OCI-LY7 (cell line): ENCODE measurements around the gene BDKRB1. TPM values are rescaled to one million over a fixed set of nuclear protein-coding genes. Genes with fewer than 3 reads are reported as not detected.

ENCODE experiments used
- BruUV-seq: library from RNA; stranded (reverse); fragments of 400-500 nt; replicated peaks from 2 replicates; lab custom pipeline; 2021; lab: Mats Ljungman, UMichigan
- CTCF ChIA-PET: fragments of 300-600 bp; sonication (Branson Sonifier 250); formaldehyde crosslinking; loops from one replicate; lab custom pipeline; 2022; ENCODE audit warnings: antibody characterized with exemption; ENCODE audit not compliant: unreplicated experiment; lab: Charles Lee
- POLR2A ChIA-PET: fragments of 300-600 bp; sonication (Branson Sonifier 250); formaldehyde crosslinking; loops from one replicate; lab custom pipeline; 2022; ENCODE audit warnings: antibody characterized with exemption; lab: Charles Lee
- DNase-seq: peaks from one replicate; pipeline ENCODE4 v3.0.0-alpha.2; 2015; ENCODE audit warnings: low spot score
- H2AFZ ChIP-seq: fragments of 200-600 bp; sonication (generic), shearing (Covaris generic); 2 replicates; pipeline ENCODE4 v1.6.1; 2014; ENCODE audit warnings: mild to moderate bottlenecking, antibody characterized with exemption, low read length, moderate library complexity
- H3K27ac ChIP-seq: fragments of 200-600 bp; sonication (generic); 2 replicates; pipeline ENCODE4 v1.5.1; 2014; ENCODE audit warnings: mixed run types, low read depth, mild to moderate bottlenecking, moderate library complexity, low read length, inconsistent platforms; ENCODE audit not compliant: poor library complexity, severe bottlenecking
- H3K36me3 ChIP-seq: fragments of 200-600 bp; sonication (generic); 2 replicates; pipeline ENCODE4 v1.6.1; 2014; ENCODE audit warnings: mild to moderate bottlenecking, antibody characterized with exemption, low read length, moderate library complexity, mixed read lengths; ENCODE audit not compliant: insufficient read depth
- H3K4me1 ChIP-seq: fragments of 200-600 bp; sonication (generic); 2 replicates; pipeline ENCODE4 v1.5.1; 2014; ENCODE audit warnings: mild to moderate bottlenecking, low read length; ENCODE audit not compliant: insufficient read depth, poor library complexity, severe bottlenecking
- H3K4me2 ChIP-seq: fragments of 200-600 bp; sonication (generic); 2 replicates; pipeline ENCODE4 v1.6.1; 2014; ENCODE audit warnings: mild to moderate bottlenecking, low read length
- H3K4me3 ChIP-seq: fragments of 200-600 bp; sonication (generic); 2 replicates; pipeline ENCODE4 v1.5.1; 2014; ENCODE audit warnings: mild to moderate bottlenecking, low read depth, low read length; ENCODE audit not compliant: poor library complexity, severe bottlenecking
- H3K79me2 ChIP-seq: fragments of 200-600 bp; sonication (generic); 2 replicates; pipeline ENCODE4 v1.6.1; 2016; ENCODE audit warnings: low read depth, mild to moderate bottlenecking, low read length, moderate library complexity, mixed read lengths; ENCODE audit not compliant: insufficient read depth
- H3K9me2 ChIP-seq: fragments of 200-600 bp; sonication (generic); 2 replicates; pipeline ENCODE4 v1.6.1; 2016; ENCODE audit warnings: mild to moderate bottlenecking, low read length, mixed read lengths; ENCODE audit not compliant: insufficient read depth
- H3K9me3 ChIP-seq: fragments of 200-600 bp; sonication (generic); 2 replicates; pipeline ENCODE4 v1.6.1; 2014; ENCODE audit warnings: mild to moderate bottlenecking, mixed run types, low read length, mixed read lengths
- H4K20me1 ChIP-seq: fragments of 200-600 bp; sonication (generic); 2 replicates; pipeline ENCODE4 v1.6.1; 2014; ENCODE audit warnings: mild to moderate bottlenecking, antibody characterized with exemption, low read length, moderate library complexity, mixed read lengths; ENCODE audit not compliant: insufficient read depth
- CTCF ChIP-seq: fragments of 200-600 bp; sonication (generic); conservative IDR thresholded peaks from 2 replicates; pipeline ENCODE4 v1.5.1; 2014; ENCODE audit warnings: mild to moderate bottlenecking, antibody characterized with exemption, low read length, moderate library complexity, mixed read lengths
- EZH2phosphoT487 ChIP-seq: fragments of 200-600 bp; sonication (generic); IDR thresholded peaks from 2 replicates; pipeline ENCODE4 v1.6.1; 2018; ENCODE audit warnings: low read depth, borderline replicate concordance, mild to moderate bottlenecking, mixed run types, antibody characterized with exemption, low read length, moderate library complexity, mixed read lengths
- intact Hi-C: fragments of 100-400 bp; cut with micrococcal nuclease; formaldehyde crosslinking; loops from one replicate; pipeline ENCODE4 v1.10.0; 2022; ENCODE audit not compliant: unreplicated experiment
- total RNA-seq, 2 experiments: library from RNA; depleted of rRNA in 1 of 2; stranded (reverse); fragments of >200 nt in 1 of 2; shearing (Covaris generic) in 1 of 2; gene quantifications; 2 replicates each; pipeline ENCODE4 v1.2.3, GENCODE V29; 2014 to 2022

The BDKRB1 gene
- total RNA-seq, 2 experiments from 2014 or later: not detected

- H3K36me3 ChIP-seq: no peaks in the 10 kb centered on the region
- no peaks in the 10 kb centered on the region for H3K9me2 ChIP-seq
- TF ChIP-seq CTCF (no peak), EZH2phosphoT487 (no peak)
- no peak overlapping the region for H2AFZ ChIP-seq
- H4K20me1 ChIP-seq: no peaks in the 10 kb centered on the region
- H3K4me3 ChIP-seq: no peak overlapping the region
- BruUV-seq: no TSS peak
- intact Hi-C loops: no loop called here
- ChIA-PET CTCF (no interaction called here), POLR2A (no interaction called here)
- no peaks in the 10 kb centered on the region for H3K4me1 ChIP-seq
- DNase-seq: no peak
- no peak overlapping the region for H3K4me2 ChIP-seq
- no peaks in the 10 kb centered on the region for H3K79me2 ChIP-seq
- H3K9me3 ChIP-seq: no peaks in the 10 kb centered on the region
- no peak overlapping the region for H3K27ac ChIP-seq
Observed at GRCh38 chr14:96231056-96231455, 25.0 kb upstream of the BDKRB1 start.

- Histone ChIP-seq H3K36me3 (no peaks in the 10 kb centered on the region), H3K4me2 (no peak overlapping the region), H3K4me1 (no peaks in the 10 kb centered on the region), H3K4me3 (no peak overlapping the region), H2AFZ (no peak overlapping the region), H3K9me3 (no peaks in the 10 kb centered on the region), H3K27ac (no peak overlapping the region), H3K79me2 (no peaks in the 10 kb centered on the region), H4K20me1 (no peaks in the 10 kb centered on the region), H3K9me2 (no peaks in the 10 kb centered on the region)
- ChIA-PET CTCF (interaction anchor here (0.5 kb wide), 1 partner anchor 352 kb away, joined by 4 read pairs; no protein-coding TSS in a partner anchor), POLR2A (no interaction called here)
- TF ChIP-seq CTCF (no peak), EZH2phosphoT487 (no peak)
- no TSS peak for BruUV-seq
- DNase-seq: no peak
- intact Hi-C loops: no loop called here
Observed at GRCh38 chr14:96231526-96232130, 24.4 kb upstream of the BDKRB1 start.

- H4K20me1 ChIP-seq: no peaks in the 10 kb centered on the region
- intact Hi-C loops: no loop called here
- H2AFZ ChIP-seq: no peak overlapping the region
- H3K36me3 ChIP-seq: no peaks in the 10 kb centered on the region
- no peaks in the 10 kb centered on the region for H3K4me1 ChIP-seq
- no peaks in the 10 kb centered on the region for H3K9me3 ChIP-seq
- no peak for DNase-seq
- no peak overlapping the region for H3K4me2 ChIP-seq
- no peak for TF ChIP-seq CTCF
- TF ChIP-seq EZH2phosphoT487: no peak
- no TSS peak for BruUV-seq
- H3K4me3 ChIP-seq: no peak overlapping the region
- POLR2A ChIA-PET: no interaction called here
- no peaks in the 10 kb centered on the region for H3K79me2 ChIP-seq
- no peak overlapping the region for H3K27ac ChIP-seq
- CTCF ChIA-PET: no interaction called here
- no peaks in the 10 kb centered on the region for H3K9me2 ChIP-seq
Observed at GRCh38 chr14:96232506-96232905, 23.5 kb upstream of the BDKRB1 start.
